OCI-LY7 (cell line): Measurements from ENCODE around the gene MAP7D1.

ENCODE experiments used
- CTCF ChIP-seq: fragments of 200-600 bp; sonication (generic); conservative IDR thresholded peaks from 2 replicates; pipeline ENCODE4 v1.5.1; 2014; ENCODE audit warnings: mild to moderate bottlenecking, antibody characterized with exemption, low read length, moderate library complexity, mixed read lengths
- EZH2phosphoT487 ChIP-seq: fragments of 200-600 bp; sonication (generic); IDR thresholded peaks from 2 replicates; pipeline ENCODE4 v1.6.1; 2018; ENCODE audit warnings: low read depth, borderline replicate concordance, mild to moderate bottlenecking, mixed run types, antibody characterized with exemption, low read length, moderate library complexity, mixed read lengths

GRCh38 chr1:36163426-36163825 lies 7.5 kb downstream of the MAP7D1 start:
- no peak for TF ChIP-seq CTCF
- TF ChIP-seq EZH2phosphoT487 = no peak
